Dedifferentiated amniotic fluid mesenchymal stem cell (primary cell): ENCODE data around the gene C19orf73.
"Not testable (repeated sequence)": the region's sequence is repeated elsewhere in the genome, so short reads cannot be mapped to it uniquely, and the experiment has no call there.

ENCODE experiments used
- DNase-seq: peaks from one replicate; pipeline ENCODE4 v3.0.0-alpha.2; 2016; ENCODE audit errors: extremely low spot score

The C19orf73 gene

DNA sequence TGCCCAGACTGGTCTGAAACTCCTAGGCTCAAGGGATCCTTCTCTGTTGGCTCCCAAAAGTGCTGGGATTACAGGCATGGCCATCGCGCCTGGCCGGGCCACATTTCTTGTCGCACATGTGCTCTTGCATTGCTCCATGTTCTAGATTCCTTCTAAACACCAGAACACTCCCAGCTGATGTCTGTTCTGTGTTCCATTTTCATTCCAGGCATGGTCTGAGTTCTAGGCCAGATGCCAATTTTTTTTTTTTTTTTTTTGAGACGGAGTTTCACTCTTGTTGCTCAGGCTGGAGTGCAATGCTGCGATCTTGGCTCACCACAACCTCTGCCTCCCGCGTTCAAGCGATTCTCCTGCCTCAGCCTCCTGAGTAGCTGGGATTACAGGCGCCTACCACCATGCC is 2.9 kb upstream of the C19orf73 start:
- not testable (repeated sequence) for DNase-seq

DNA sequence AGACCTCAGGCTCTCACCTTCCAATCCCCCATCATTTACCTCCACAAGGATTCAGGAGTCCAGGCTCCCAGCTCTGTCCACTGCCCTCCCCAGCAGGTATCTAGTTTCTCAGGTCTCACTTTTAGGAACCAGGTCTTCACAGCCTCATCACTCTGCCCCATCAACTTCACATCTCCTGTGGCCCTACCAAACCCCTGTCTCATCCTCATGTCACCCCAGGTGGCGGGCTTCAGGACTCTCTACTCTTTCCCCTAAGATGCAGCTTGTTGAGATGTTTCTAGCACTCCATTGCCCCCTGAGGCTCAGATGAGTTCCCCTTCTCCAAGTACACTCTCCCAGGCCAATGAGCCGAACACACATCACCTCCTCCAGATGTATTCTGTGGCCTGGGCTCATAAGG is 1.9 kb upstream of the C19orf73 start:
- no peak for DNase-seq

DNA sequence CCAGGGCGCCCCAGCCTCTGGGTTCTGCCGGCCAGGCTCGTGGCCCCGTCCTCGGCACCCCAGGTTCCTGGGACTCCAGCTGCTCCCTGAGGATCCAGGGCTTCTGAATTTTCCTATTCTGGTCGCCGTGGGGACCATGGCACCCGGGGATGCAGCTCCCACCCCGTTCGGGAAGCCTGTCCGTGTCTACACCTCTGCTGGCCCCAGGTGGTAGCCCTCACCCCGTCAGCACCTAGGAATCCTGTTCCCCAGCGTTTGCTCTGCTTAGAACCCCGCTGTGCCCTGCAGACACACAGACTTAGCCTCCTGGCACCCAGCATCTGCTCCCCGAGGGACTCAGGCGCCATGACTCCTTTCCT is 1.4 kb upstream of the C19orf73 start:
- DNase-seq, result no peak

DNA sequence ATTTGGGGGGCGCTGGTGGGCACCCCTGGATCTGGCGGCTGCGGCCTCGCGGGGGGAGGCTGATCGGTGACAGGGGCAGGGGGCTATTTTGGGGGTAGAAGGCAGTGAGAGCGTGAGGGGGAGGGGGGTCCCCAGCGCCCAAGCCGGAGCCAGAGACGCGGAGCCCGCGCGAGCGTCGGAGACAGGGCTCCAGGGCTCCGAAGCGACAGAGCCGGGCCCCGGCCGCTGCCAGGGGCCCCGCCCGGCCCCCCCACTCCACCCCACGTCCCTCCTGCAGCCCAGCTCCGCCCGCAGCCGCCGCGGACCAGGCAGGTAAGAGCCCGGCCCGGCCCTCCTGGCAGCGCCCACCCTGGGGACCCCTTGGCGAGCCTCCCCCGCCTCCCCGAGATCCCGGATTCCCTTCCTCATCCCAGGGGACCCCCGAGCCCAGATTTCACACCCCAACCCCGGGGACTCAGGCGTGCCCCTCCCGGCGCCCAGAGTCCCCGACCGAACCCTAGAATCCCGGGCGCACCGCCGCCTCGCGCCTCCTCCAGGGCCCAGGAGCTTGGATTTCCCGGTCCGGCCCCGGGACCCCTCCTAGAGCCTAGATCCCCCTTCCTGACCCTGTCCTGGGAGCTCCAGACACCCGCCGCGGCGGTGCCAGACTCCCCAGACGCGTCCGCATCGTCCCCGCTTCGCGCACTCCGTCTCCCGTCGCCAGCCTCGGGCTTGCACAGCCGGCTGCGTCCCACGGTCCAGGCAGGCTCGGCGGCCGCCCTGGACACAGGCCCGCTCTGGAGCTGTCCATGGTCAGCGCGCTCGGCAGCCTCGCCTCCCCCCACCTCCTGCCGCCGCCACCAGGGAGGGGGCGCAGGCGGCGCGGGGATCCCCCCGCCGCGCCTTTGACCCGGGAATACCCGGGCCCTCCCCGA is 725 bp upstream of the C19orf73 start, which contains the start of gene PPFIA3:
PPFIA3 (plus strand) TSS at position 134 of the 914 bp plus-strand sequence. CDS start 8,330 bp downstream, outside the sequence.
- peak; percentile 43 for DNase-seq

DNA sequence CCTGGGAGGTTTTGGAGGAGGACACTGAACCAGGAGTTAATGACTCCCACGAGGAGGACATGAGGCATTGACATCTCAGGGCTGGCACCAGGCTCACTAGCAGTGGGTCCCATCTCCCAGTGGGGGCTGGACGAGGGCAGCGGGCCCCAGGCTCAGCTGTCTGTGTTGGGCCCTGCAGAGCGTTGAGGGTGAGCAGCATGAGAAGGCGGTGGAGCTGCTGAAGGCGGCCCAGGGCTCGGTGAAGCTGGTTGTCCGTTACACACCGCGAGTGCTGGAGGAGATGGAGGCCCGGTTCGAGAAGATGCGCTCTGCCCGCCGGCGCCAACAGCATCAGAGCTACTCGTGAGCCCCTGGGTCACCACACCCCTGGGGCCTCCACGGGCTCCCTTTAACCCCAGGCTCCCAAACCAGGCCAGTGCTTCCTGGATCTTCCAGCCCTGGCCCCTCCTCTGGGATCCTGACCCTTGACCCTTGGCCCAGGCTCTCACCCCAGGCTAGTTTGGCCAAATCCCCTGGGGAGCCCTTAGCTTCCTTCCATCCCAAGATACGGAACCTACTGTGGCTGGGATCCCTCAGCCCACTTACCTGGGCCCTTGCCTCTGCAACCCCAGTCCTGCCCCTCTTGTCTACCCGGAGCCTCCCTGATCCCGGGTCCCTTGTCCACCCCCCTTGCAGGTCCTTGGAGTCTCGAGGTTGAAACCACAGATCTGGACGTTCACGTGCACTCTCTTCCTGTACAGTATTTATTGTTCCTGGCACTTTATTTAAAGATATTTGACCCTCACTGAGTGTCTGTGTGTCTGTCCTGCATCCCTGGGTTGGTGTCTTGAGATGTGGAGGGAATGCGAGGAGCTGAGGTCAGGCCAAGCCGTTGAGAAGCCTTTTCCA is 1.0 kb downstream of the C19orf73 start:
- no peak for DNase-seq

DNA sequence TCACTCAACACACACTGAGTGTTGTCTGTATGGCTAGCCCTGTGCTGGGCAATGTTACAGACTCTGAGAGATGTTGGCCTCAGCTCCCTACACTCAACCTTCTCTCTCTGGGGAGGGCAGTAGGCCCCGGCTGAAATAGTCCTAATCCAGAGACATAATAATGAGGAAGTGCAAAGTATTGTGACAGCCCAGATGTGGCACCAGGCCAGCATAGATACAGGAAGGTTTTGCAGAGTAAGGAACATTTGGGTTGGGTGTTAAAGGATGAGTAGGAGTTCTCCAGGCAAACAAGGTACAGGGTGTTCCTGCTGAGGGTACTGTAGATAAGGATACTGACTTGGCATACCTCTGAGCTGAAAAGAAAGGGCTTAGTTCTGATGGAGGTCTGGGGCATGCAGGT is 2.4 kb downstream of the C19orf73 start:
- no peak for DNase-seq

DNA sequence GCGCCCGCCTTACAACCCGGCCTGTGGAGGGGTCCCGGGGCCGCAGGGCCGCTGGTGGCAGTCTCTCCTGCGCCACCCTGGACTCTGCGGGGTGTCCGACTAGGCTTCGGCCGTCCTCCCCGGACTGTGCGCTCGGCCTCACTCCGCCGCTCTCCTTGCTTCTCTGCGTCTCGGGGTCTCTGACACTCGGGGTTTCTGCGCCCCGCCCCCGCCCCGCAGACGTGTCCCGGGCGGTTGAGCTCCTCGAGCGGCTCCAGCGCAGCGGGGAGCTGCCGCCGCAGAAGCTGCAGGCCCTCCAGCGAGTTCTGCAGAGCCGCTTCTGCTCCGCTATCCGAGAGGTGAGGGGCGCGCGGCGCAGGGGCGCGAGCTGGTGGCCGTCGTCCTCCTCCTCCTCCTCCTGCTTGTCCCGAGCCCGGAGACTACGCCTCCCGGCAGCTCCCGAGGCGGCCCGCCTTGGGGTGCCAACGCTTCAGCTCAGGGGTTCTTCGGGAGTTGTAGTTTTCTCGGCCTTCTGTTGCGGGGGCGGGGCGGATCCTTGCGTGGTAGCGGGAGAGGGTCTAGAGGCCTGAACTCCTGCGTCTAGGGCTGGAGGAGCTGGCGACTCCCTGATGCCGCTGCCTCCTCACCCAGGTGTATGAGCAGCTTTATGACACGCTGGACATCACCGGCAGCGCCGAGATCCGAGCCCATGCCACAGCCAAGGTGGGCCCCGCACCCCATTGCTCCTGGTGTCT is 4.1 kb downstream of the C19orf73 start:
- peak; percentile 43 for DNase-seq

DNA sequence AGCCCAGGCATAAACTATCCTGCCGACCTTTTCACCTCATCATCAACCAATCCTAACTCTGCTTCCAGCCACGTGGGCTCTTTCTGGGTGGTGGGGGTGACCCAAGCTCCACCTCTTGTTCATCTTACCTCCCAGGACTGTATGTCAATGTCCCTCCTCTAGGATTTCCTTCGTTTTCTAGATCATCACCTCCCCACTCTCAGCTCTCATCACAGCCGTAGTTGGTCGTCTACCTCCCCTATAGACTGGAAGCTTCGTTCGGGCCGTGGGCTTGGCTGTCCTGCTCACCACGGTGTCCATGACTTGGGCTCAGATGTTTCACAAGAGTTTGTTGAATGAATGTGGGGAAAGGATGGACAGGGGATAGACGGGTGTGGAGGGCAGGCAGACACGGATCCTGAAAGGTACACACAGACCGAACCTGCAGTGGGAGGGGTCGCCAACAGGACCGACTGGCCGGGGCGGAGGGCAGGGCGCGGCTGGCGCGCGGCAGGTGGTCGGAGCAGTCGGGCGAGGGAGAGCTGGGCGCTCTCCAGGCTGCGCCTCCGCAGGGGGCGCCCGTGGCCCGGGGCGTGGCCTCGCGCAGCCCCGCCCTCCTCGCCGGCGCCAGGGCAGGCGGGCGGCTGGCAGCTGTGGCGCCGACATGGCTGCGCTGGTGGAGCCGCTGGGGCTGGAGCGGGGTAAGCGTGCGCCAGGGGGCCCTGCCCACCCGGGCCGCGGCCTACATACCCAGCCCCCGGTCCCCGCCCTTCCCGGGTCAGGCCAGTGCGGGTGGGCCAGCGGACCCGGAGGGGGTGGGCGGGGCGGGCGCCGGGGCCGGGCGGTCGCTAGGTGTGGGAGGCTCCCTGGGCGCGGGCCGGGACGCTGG is 4.9 kb downstream of the C19orf73 start, which contains the start of gene LIN7B:
LIN7B (plus strand) TSS at position 609 of the 868 bp plus-strand sequence; CDS start at position 644, 35 bp downstream.
- peak; percentile 21 for DNase-seq

DNA sequence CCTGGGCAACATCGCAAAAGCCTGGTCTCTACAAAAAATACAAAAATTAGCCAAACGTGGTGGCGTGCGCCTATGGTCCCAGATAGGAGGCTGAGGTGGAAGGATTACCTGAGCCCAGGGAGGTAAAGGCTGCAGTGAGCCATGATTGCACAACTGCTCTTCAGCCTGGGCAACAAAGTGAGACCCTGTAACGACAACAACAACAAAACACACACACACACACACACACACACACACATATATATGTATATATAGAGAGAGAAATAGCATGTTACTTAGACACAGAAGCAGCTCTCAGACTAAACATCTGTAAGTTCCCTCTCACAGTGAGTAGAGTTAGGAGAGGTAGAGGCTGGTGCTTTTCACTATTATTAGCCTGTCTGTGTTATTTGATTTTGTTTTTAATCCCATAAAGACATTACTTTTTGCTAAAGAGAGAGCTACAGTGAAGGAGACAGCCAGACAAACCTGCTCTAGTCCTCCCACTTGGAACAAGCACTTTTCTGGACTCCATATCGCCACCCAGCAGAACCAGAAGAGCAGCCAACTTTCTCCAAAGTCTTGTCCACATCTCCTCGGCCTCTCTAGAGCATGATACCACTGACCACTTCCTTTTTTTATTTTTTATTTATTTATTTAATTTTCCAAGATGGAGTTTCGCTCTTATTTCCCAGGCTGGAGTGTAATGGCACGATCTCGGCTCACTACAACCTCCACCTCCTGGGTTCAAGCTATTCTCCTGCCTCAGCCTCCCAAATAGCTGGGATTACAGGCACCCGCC is 7.5 kb downstream of the C19orf73 start:
- no peak for DNase-seq

DNA sequence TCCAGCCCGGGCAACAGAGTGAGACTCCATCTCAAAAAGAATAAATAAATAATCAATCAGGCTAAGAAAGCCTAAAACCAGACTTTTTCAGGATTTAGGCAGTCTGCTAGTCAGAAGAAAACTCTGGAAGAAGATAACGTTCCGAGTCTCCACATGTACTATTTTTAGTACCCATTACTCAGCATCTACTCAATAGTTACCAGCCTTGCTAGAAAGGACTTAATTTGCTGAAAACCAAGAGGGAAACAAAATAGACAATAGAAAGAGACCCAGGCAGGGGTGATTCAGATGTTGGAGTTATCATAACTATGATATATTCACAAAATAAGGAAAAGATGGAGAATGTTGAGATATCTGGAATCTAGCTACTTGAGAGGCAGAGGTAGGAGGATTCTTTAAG is 8.4 kb downstream of the C19orf73 start:
- peak; percentile 22 for DNase-seq

DNA sequence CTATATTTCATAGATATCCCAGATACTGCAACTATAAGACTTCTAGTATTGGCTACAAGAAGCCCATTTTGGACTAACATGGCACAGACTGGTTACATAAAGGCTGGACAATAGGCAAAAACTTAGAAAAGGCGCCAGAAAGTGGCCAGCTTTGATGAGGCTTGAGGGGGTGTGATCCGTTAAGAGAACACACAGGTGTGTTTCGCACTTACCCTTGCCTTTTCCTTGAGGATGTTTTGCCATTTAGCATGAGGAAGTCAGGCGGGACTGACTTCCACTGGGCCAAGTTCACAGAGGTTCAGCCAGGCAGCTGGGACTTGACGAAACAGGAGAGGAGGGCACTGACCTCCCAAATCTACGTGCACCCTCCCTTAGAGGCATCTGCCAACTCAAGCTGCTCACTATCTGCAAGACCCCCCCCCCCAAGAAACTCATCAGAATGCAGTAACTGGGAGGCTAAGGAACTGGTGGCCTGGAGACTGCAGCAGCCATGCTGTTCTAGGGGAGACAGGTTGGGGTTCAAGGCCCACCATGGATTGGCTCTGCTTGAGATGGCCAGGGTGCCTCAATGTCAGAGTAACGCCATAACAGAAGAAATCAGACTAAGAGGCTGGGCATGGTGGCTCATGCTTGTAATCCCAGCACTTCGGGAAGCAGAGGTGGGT is 9.2 kb downstream of the C19orf73 start:
- no peak for DNase-seq

DNA sequence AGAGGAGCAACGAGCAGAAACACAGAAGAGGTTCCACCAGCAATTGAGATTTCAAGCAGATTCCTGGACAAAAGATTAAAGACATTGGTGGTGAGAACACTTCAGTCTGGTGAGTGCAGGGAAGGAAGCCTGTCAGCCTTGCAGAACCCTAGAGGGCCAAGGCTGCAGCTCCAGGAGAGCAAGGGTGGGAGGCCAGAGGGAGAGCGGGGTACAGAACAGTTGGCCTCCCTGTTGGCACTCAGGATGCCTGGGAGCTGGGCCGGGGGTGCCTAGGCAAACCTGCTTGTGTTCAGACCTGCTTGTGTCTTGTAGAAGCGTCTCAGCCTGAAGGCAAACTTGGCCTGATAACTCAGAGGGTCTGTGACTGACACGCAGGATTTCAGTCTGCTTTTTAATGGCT is 9.9 kb downstream of the C19orf73 start:
- DNase-seq, result no peak

DNA sequence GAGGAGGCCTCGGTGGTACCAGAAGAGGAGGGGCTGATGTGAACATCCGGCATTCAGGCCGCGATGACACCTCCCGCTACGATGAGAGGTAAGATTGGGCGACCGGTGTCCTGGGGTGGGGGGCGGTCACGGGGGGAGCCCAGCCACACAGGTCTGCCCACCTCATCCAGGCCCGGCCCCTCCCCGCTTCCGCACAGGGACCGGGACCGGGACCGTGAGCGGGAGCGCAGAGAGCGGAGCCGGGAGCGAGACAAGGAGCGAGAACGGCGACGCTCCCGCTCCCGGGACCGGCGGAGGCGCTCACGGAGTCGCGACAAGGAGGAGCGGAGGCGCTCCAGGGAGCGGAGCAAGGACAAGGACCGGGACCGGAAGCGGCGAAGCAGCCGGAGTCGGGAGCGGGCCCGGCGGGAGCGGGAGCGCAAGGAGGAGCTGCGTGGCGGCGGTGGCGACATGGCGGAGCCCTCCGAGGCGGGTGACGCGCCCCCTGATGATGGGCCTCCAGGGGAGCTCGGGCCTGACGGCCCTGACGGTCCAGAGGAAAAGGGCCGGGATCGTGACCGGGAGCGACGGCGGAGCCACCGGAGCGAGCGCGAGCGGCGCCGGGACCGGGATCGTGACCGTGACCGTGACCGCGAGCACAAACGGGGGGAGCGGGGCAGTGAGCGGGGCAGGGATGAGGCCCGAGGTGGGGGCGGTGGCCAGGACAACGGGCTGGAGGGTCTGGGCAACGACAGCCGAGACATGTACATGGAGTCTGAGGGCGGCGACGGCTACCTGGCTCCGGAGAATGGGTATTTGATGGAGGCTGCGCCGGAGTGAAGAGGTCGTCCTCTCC is 11.1 kb downstream of the C19orf73 start:
- DNase-seq, result no peak

DNA sequence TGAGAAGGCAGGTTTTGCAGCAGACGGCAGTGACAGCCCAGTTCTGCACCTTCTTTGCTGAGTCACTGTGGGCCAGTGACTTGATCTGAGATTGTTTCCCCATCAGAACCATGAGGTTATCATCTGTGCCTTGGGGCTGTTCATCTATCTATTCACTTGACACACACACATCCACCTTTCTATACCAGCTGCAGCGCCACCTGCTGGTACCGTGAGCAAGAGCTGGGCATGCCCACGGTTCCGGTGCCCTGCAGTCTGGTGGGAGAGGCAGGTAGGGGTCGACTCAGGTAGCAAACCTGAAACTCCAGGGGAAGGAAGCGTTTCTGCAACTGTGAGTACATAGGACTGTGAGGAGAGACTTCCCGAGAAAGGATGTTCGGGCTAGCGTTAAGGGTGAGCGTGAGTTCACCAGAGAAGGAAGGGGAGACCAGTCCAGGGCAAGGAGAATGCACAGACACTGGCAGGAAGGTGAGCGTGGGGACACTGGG is 12.3 kb downstream of the C19orf73 start:
- DNase-seq, result no peak

DNA sequence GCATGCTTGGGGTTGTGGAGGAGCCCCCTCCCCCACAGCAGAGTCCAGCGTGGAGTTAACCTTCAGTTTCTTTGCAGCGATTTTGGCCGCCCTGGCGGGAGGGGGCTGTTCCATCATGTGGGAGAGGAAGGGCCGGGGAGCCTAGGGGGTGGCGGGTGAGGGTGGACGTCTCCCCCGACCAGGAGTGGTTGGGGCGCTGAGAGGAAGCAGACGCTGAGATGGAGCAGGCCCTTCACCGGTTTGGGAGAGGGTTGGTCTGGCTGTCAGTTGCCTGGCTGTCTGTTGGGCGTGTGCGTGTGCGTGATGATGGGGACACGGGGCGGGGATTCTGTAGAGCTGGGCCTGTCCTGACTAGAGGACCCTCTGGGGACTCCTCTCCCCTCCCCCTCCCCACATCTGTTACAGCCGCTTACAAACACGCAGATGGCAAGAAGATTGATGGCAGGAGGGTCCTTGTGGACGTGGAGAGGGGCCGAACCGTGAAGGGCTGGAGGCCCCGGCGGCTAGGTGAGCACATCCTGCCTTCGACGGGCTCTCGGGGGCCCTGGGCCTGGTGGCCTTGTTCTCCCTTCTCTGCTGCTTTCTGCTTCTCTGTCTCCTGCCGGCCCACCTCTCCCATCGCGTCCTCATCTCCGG is 14.6 kb downstream of the C19orf73 start:
- no peak for DNase-seq

DNA sequence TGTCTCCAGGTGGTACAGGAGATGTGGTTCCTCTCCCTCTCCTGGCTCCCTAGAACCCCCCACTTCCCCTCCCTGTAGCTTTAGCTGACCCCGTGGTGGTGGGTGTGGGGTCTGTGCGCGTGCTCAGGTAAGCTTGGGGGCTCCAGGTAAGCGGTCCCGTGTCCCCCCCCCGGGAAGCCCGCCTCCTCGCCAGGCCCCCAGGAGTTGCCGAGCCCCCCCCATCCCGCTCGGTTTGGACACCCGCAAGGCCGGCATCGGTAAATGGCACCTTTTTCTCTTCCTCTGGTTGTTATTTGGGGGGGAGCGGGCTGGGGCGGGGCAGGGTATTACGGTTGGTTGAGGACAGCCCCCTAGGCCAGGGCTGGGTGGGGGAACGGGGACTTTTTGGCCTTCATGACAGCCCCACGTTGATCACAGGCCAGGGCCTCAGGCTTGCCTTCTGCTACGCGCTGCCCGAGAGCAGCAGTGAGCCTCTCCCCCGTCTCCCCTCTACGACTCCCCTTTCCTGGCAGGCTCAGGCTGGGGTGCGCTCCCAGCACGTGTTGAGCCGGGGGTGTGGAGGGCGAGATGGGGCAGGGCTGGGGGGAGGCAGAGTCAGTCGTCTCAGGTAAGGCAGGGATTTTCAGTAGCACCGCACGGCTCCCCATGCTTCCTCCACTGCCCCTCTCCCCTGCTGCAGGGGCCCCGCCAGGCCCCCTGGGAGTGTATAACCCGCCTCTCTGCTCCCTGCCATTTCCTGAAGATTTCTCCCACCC is 15.4 kb downstream of the C19orf73 start:
- DNase-seq, result no peak

DNA sequence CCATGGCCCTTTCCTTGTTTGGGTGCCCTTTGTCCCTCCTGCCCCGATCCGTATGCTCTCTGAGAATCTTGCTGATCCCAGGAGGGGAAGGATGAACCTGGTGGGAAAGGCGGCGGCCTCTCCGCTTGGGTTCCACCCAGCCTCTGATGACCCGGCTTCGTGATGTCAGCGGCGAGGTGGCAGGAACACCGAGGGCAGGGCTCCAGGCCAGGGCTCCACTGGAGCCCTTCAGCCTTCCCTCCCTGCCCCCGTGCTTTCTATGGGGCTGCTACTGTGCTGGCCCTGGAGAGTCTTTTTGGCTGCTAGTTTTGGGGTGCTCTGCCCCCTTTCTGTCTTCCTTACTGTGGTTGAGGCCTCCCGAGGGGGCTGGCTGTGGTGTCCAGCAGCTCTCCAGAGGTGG is 16.6 kb downstream of the C19orf73 start:
- DNase-seq, result no peak
